Measurements from ENCODE around the gene MSRB2. TPM values are rescaled to one million over a fixed set of nuclear protein-coding genes. Genes with fewer than 3 reads are reported as not detected.
"Not testable (repeated sequence)": the region's sequence is repeated elsewhere in the genome, so short reads cannot be mapped to it uniquely, and the experiment has no call there.

MSRB2 gene
- total and polyA plus RNA-seq, 3 donors from 2014 or later = 14.2 to 16.0 (median 15.7) TPM

DNA sequence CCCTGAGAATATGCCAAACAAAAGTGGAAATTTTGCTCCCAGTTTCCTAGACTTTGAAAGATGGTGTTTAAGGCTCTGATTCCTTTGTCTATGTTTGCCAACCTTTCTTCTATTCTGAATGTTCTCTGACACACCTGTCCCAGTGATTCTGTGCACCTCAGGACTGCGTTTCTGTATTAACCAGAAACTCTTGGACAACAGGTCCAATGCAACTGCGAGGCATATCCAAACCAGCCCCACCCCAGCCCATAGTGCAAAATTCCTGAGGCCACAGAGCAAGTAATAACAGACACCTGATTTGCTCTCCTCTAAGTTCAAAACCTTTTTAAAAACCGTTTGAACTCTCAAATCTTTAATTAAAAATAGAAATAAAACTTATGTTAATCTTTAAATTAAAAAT is 37.0 kb upstream of the MSRB2 start:
- 49 to 65% methylated on average over 3 of the region's 3 CpGs for WGBS, 2 donors
- intact Hi-C loops (cut with DNase I; ENCODE audit: low total_unique reads) = no loop called here
- no peak overlapping the region for H3K27ac ChIP-seq

DNA sequence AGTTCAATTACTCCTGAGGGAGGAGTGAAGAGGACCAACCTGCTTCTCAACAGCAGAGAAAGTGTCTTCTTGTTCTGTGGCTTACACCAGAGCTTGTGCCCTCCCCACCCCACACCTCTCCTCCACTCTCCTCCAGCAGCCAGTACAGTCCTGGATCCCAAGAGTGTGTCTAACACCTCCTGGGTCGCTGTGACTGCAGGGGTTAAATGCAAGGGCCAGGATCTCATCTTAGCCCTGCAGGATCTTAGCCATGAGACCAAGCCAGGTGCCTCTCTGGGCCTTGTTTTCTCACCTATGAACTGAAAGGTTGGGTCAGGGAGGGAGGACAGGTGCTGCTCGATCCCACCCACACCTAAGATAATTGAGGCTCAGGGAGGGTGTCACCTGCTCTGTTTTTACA is 34.5 kb upstream of the MSRB2 start:
- Histone ChIP-seq H3K27me3 (no peaks in the 10 kb centered on the region), H3K4me3 (no peak overlapping the region), H3K9me3 (no peaks in the 10 kb centered on the region), H3K36me3 (ENCODE audit: low read depth, missing control alignments) (no peaks in the 10 kb centered on the region), H3K27ac (no peak overlapping the region), H3K4me1 (no peaks in the 10 kb centered on the region)
- intact Hi-C loops (cut with DNase I; ENCODE audit: low total_unique reads) = no loop called here
- WGBS, 2 donors = 43 to 61% methylated on average over 2 of the region's 2 CpGs
- TF ChIP-seq, protein P1, sequence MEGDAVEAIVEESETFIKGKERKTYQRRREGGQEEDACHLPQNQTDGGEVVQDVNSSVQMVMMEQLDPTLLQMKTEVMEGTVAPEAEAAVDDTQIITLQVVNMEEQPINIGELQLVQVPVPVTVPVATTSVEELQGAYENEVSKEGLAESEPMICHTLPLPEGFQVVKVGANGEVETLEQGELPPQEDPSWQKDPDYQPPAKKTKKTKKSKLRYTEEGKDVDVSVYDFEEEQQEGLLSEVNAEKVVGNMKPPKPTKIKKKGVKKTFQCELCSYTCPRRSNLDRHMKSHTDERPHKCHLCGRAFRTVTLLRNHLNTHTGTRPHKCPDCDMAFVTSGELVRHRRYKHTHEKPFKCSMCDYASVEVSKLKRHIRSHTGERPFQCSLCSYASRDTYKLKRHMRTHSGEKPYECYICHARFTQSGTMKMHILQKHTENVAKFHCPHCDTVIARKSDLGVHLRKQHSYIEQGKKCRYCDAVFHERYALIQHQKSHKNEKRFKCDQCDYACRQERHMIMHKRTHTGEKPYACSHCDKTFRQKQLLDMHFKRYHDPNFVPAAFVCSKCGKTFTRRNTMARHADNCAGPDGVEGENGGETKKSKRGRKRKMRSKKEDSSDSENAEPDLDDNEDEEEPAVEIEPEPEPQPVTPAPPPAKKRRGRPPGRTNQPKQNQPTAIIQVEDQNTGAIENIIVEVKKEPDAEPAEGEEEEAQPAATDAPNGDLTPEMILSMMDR (IDR thresholded peaks at IDR 0.05) = no peak
- no peak for TF ChIP-seq POLR2A (IDR thresholded peaks at IDR 0.05)
- no peak for DNase-seq

More for the DNA sequence above, 37.0 kb upstream of the MSRB2 start:
- H3K36me3 ChIP-seq (ENCODE audit: low read depth, missing control alignments) = no peaks in the 10 kb centered on the region
- no peak overlapping the region for H3K4me3 ChIP-seq
- no peak for DNase-seq
- H3K27me3 ChIP-seq = no peaks in the 10 kb centered on the region
- TF ChIP-seq, protein P1 (IDR thresholded peaks at IDR 0.05) = no peak
- TF ChIP-seq POLR2A (IDR thresholded peaks at IDR 0.05) = no peak
- H3K4me1 ChIP-seq = no peaks in the 10 kb centered on the region
- no peaks in the 10 kb centered on the region for H3K9me3 ChIP-seq

DNA sequence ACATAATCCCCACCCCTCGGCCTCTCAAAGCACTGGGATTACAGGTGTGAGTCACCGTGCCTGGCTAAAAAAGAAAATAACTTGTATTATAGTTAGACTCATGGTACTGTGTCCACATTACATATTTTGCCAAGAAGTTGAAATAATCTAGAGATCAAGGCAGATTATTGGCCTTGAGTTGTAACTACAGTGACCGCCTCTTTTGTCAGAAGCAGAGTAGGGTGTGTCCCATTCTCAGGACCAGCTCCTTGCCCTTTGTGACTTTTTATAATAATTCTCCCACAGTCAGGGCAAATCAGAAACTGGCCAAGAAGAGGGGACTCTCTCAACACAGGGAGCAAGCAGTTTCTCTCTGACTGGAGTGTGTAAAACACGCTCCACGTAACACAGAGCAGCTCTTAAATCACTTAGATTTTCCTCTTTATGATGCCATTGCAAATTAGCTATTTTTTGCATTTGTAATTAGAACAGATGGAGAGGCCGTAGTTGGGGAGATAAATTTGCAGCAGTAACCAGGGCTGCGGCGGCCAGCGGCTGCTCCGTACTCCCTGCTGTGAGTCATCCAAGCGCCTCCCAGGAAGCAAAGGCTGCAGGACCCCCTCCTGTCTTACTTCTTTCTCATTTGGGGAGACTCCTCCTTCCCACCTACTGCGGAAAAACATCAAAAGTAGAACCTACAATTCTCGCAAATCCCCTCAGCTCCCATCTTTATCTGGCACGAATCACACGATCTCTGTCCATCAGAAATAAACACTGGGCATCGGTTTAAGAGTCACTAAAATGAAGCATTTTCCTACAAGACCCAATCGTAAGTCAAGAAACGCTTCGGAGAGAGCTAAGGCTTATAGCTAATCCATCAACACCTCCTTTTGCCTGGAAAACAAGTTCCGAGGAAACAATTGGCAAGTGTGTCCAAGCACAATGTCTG is 32.1 kb upstream of the MSRB2 start:
- intact Hi-C loops (cut with DNase I; ENCODE audit: low total_unique reads) = no loop called here
- TF ChIP-seq, protein P1 (IDR thresholded peaks at IDR 0.05) = no peak
- no peak for TF ChIP-seq POLR2A (IDR thresholded peaks at IDR 0.05)
- Histone ChIP-seq H3K27ac (no peak overlapping the region), H3K4me3 (no peak overlapping the region), H3K27me3 (no peaks in the 10 kb centered on the region), H3K9me3 (no peaks in the 10 kb centered on the region), H3K4me1 (no peaks in the 10 kb centered on the region), H3K36me3 (ENCODE audit: low read depth, missing control alignments) (no peaks in the 10 kb centered on the region)
- DNase-seq = no peak
- WGBS, 2 donors = 54 to 58% methylated on average over 20 of the region's 20 CpGs

DNA sequence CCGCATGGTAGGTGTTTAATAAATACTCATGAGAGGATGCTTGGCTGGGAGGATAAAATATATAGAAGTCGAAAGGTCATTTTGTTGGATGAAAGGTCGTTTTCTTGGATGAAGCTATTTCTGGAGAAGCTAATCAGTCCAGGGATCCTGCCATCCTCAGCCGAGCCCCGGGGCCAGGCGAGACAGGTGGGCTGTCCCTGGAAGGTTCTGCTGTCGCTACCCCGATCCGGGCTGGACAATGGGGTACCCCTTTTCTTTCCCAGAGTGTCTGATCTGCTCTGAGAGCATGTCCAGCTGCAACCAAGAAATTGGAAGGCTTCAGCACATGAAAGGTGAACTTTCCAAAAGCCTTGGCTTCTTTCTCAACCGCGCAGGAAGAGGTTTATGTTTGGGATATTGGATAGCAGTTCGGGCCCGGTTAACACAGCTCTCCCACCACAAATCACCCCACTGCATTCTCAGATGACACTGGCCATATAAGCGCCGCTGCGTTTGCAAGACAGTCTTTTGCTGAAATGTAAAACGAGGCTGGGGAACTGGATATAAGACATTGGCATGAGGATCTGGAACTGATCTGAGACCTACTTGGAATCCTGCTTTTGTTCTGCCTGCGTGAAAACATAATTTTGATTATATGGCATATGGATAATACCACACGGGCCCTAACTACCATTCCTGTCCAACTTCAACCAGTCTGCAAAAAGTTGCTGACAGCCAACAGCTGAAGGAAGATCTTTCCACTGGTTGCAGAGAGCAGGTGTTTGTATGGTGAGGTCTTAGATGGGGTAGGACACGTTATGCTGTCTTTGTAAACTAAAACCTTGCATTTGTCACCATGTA is 31.2 kb upstream of the MSRB2 start:
- no peak for TF ChIP-seq POLR2A (IDR thresholded peaks at IDR 0.05)
- TF ChIP-seq, protein P1 (IDR thresholded peaks at IDR 0.05) = no peak
- no peaks in the 10 kb centered on the region for H3K4me1 ChIP-seq
- WGBS, 2 donors = 78 to 79% methylated on average over 20 of the region's 20 CpGs
- no peaks in the 10 kb centered on the region for H3K27me3 ChIP-seq
- DNase-seq = no peak
- H3K36me3 ChIP-seq (ENCODE audit: low read depth, missing control alignments) = no peaks in the 10 kb centered on the region
- H3K4me3 ChIP-seq = no peak overlapping the region
- no peak overlapping the region for H3K27ac ChIP-seq
- no peaks in the 10 kb centered on the region for H3K9me3 ChIP-seq
- intact Hi-C loops (cut with DNase I; ENCODE audit: low total_unique reads) = no loop called here

DNA sequence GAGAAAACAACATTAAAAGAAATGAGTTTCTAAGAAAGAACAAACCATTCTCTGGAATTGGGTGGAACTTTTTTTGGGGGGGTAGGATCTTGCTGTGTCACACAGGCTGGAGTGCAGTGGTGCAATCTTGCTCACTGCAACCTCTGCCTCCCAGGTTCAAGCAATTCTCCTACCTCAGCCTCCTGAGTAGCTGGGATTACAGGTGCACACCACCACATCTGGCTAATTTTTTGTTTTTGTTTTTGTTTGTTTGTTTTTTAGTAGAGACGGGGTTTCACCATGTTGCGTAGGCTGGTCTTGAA is 30.6 kb upstream of the MSRB2 start:
- H3K9me3 ChIP-seq; H3K36me3 ChIP-seq (ENCODE audit: low read depth, missing control alignments); DNase-seq; H3K27me3 ChIP-seq; H3K4me3 ChIP-seq; H3K4me1 ChIP-seq; H3K27ac ChIP-seq; intact Hi-C loops (cut with DNase I; ENCODE audit: low total_unique reads): not testable (repeated sequence)
- 89 to 98% methylated on average over 2 of the region's 2 CpGs for WGBS, 2 donors

All from testis (tissue), 3 donors.